HG02973 (cell line): ENCODE data around the gene SNX11.
"Not testable (repeated sequence)": the region's sequence is repeated elsewhere in the genome, so short reads cannot be mapped to it uniquely, and the experiment has no call there.

Source experiments
- ATAC-seq: cut with Tn5 transposase; IDR thresholded peaks from one replicate; pipeline ENCODE4 v1.9.1; 2021; ENCODE audit warnings: moderate library complexity; ENCODE audit not compliant: unreplicated experiment

Gene SNX11

DNA sequence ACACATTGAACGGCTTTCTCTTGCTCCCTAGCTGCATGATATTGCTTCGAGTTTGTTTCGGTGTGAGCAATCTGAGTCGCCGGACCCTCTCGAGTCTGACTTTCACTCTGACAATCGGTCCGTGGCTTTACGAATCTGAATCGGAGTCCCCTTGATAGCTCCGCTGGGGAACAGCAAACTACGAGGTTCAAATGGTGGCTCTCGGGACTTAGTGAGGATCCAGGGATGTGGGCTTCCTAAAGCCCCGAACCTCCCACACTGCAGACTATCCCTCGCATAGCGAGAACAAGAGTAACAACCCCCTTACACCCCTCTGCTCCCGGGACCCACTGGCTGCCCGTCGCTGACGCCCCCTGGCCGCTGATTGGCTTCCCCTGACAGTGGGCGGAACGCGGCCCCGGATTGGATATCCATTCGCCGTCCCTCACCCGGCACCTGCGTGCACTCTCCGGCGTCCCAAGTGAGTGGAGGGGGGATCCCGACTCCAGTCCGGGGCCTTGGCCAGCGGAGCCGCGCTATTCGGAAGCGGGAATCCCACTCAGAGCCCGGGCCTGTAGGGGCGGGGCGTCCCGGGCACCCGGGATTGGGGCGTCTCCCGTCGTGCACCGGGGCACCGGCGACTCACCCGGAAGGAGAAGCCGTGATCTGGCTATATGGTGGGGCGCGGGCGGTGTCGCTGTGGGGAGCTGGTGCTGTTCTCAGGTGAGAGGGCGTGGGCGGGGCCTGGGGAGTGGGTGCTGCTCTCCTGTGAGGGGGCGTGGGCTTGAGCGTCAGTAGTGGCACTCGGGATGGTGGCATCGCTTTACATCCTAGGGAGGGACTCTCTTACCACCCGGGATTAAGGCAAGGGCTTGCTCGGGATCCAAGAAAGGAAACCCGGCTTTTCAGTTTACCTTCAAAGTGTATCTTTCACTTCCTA, at the start of gene SNX11:
TSS of gene SNX11 (plus strand) at position 630 of the 919 bp plus-strand sequence. CDS start 4,278 bp downstream, outside the sequence.
- peak; percentile 69 for ATAC-seq

DNA sequence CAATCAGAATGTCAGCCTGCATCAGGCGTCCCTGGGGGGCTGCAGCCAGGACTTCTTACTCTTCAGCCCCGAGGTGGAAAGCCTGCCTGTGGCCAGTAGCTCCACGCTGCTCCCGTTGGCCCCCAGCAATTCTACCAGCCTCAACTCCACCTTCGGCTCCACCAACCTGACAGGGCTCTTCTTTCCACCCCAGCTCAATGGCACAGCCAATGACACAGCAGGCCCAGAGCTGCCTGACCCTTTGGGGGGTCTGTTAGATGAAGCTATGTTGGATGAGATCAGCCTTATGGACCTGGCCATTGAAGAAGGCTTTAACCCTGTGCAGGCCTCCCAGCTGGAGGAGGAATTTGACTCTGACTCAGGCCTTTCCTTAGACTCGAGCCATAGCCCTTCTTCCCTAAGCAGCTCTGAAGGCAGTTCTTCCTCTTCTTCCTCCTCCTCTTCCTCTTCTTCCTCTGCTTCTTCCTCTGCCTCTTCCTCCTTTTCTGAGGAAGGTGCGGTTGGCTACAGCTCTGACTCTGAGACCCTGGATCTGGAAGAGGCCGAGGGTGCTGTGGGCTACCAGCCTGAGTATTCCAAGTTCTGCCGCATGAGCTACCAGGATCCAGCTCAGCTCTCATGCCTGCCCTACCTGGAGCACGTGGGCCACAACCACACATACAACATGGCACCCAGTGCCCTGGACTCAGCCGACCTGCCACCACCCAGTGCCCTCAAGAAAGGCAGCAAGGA, 49.0 kb upstream of the SNX11 start:
- ATAC-seq: no peak

DNA sequence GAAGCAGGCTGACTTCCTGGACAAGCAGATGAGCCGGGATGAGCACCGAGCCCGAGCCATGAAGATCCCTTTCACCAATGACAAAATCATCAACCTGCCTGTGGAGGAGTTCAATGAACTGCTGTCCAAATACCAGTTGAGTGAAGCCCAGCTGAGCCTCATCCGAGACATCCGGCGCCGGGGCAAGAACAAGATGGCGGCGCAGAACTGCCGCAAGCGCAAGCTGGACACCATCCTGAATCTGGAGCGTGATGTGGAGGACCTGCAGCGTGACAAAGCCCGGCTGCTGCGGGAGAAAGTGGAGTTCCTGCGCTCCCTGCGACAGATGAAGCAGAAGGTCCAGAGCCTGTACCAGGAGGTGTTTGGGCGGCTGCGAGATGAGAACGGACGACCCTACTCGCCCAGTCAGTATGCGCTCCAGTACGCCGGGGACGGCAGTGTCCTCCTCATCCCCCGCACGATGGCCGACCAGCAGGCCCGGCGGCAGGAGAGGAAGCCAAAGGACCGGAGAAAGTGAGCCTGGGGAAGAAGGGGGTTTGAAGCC, 48.4 kb upstream of the SNX11 start:
- no peak for ATAC-seq

DNA sequence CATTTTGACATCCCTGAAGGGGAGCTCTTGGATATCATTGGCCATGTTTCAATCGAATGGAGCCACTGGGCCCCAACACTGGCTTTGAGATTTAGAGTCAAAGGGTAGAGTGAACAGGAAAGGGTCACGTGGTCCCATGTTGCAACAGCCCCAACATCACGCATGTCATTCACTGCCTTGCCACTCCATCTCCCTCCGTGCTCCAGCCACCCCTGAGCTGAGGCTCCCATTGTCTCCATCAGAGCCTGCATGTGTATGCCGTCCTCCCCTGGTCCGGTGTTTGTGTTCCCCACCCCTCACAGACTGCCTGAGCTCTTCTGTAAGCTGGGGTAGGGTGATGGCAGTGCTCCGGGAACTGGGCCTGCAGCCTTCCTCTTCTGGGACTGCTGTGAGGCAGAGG, 47.3 kb upstream of the SNX11 start:
- ATAC-seq: no peak

GRCh38 chr17:48062273-48062672, 45.3 kb upstream of the SNX11 start:
- no peak for ATAC-seq

DNA sequence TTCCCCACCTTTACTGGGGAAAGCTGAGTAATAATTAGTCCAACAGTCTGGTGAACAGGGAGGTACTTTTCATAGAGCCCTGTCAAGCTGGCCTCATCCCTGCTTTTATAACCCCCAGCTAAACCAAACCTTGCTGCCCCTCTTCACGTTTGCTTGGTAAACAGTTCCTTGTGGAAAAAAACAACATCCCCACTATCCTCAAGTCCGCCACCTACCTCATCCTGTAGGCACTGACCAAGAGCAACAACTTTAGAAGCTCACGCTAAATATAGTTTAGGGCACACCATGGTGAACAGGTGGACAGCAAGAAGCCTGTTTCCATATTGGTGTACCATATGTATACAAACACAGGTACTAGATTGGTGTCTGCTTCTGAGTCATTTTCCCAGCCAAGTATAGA, 42.9 kb upstream of the SNX11 start:
- ATAC-seq: no peak

GRCh38 chr17:48066192-48066591, 41.4 kb upstream of the SNX11 start:
- ATAC-seq: no peak

DNA sequence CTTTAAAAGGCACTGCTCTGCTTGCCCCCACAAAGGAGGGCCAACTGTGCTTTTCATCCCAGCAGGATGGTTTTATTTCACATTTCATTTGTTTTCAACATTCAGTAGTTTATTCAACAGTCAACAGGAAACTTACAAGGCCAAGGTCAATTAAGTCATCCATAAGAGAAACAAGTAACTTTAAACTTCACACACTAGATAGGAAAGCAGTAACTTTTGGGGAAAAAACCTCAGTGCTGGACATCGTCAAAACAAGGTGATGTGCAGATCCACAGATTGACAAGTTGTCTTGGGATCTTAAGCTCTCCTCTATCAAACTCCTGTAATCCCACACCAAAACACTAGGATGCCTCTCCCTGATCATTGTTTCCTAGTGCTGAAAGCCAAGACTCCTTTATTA, 40.9 kb upstream of the SNX11 start:
- ATAC-seq: no peak

DNA sequence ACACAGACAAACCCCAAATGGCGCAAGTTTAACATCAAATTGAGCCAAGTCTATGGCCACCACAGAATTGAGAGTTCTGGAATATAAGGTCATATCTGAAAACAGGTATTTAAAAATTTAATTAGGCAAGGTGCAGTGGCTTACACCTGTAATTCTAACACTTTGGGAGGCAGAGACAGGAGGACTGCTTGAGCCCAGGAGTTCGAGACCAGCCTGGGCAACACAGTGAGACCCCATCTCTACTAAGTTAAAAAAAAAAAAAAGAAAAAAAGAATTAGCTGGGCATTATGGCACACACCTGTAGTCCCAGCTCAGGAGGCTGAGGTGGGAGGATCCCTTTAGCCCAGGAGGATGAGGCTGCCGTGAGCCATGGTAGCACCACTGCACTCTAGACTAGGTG, 40.3 kb upstream of the SNX11 start:
- ATAC-seq: no peak

- not testable (repeated sequence) for ATAC-seq
These were observed 39.8 kb upstream of the SNX11 start for GRCh38 chr17:48067808-48068207.

DNA sequence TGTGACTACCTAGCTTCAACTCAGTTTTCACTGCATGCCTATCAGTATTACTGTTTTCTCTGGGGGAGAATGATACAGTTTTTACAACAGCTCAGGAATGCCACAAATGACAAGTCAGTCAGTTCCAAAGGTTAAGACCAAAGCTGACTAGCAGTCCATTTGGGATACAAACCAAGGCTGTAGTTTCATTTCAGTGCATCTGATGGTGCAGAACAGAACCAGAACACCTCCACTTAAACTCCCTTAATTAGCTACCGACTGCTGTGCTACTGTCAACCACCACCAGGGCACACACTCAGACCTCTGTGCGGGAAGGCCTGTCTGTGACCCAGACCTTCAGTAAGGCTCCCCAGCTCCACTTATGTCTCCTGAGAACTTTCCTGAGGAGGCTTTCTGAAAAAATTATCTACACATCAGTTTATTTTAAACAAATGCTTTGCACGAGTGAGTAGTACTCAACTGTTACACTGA, 39.0 kb upstream of the SNX11 start:
- no peak for ATAC-seq

GRCh38 chr17:48070195-48070594, 37.4 kb upstream of the SNX11 start:
- ATAC-seq: no peak

DNA sequence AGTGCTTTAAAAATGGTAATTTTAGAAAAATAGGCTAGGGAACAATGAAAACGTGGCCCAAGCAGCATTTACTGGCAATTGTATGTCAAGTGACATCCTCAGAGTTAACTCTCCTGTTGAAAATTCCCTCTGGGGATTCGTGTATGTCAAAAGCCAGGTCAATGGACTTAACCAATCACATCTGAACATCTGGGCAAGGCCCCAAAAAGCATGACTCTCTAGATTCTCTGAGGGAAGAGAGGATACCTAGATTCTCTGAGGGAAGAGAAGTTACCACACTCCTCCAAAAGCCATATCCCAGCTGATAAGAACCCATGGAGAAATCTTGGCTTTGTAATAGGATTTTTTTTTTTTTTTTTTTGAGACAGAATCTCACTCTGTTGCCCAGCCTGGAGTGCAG, 35.9 kb upstream of the SNX11 start:
- ATAC-seq: no peak

GRCh38 chr17:48072811-48073210, 34.8 kb upstream of the SNX11 start:
- not testable (repeated sequence) for ATAC-seq

- not testable (repeated sequence) for ATAC-seq
These were observed 33.9 kb upstream of the SNX11 start for GRCh38 chr17:48073566-48074094.

DNA sequence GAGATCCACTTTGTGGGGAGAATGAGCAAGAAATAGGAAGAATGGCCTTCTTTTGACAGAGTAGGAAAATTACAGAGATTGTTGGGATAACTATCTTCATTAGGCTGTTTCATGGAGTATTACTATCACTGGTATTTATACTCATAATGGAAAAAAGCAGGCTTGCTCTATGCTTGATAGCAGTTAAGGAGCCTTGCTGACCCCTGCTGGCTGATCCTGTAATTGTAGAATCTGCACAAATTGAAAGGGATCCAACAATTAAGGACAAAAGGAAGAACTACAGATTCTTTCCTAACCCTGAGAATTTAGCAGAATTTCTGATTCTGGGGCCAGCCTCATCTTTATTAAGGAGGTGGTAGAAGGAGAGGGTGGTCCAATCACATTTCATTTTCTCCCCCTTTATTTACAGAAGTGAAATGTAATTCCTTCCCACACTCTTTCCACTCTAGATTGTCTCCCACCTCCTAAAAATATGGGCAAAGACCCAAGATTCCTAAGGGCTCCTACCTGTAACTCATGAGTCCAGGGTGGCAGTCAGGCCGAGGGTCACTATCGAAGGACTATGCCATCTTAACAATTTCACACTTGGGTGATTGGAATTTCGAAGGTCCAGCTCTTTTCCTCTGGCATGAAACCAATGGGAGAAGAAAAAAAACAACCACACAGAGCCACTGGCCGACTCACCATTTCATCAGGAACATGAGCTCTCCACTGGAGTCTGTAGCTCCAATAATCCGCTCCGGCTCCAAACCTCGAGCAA, 33.1 kb upstream of the SNX11 start:
- no peak for ATAC-seq

DNA sequence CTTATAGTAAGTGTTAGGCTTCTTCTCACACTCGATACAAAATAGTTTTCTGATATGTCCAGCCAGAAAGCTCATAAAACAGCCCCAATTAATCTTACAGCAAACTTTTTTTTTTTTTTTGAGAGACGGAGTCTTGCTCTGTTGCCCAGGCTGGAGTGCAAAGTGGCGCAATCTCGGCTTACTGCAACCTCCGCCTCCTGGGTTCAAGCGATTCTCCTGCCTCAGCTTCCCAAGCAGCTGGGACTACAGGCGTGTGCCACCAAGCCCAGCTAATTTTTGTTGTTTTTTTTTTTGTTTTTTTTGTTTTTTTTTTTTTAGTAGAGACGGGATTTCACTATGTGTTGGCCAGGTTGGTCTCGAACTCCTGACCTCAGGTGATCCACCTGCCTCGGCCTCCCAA, 30.4 kb upstream of the SNX11 start:
- ATAC-seq: not testable (repeated sequence)

- no peak for ATAC-seq
These were observed 25.7 kb upstream of the SNX11 start for GRCh38 chr17:48081858-48082257.

- ATAC-seq: no peak
These were observed 22.6 kb upstream of the SNX11 start for GRCh38 chr17:48084932-48085331.

- ATAC-seq: no peak
These were observed 14.1 kb upstream of the SNX11 start for GRCh38 chr17:48093341-48094045.
